ENCODE measurements around the gene IPO8.

Gene IPO8

GRCh38 chr12:30661210-30661609, 34.5 kb downstream of the IPO8 start:
- no peak overlapping the region for H3K27ac ChIP-seq
- no peak for DNase-seq (ENCODE audit: low spot score)
- TF ChIP-seq CTCF (conservative IDR thresholded peaks at IDR 0.05; ENCODE audit: low read depth) = no peak
- ChIA-PET POLR2A (ENCODE audit: low non-redundant PET) (no interaction called here), CTCF (no interaction called here)

GRCh38 chr12:30652034-30652696, 43.5 kb downstream of the IPO8 start:
- POLR2A ChIA-PET (ENCODE audit: low non-redundant PET) = no interaction called here
- CTCF ChIA-PET = interaction anchor here (0.7 kb wide), 1 partner anchor 167 kb away, joined by 9 read pairs; no protein-coding TSS in a partner anchor
- no peak for DNase-seq (ENCODE audit: low spot score)
- no peak for TF ChIP-seq CTCF (conservative IDR thresholded peaks at IDR 0.05; ENCODE audit: low read depth)
- H3K27ac ChIP-seq = no peak overlapping the region

DNA sequence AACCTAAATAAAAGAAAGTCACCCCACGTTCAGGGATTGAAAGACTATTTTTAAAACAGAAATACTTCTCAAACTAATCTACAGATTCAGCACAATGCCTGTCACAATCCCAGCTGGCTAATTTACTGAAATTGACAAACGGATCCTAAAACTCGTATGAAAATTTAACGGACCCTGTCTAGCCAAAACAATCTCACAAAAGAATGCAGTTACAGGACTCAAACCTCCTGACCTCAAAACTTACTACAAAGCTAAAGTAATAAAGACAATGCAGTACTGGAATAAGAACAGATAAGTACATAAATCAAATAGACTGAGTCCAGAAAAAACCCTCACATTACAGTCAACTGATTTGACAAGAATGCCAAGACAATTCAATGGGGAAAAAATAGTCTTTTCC, 48.8 kb downstream of the IPO8 start:
- no peak for DNase-seq (ENCODE audit: low spot score)
- H3K27ac ChIP-seq = no peak overlapping the region
- TF ChIP-seq CTCF (conservative IDR thresholded peaks at IDR 0.05; ENCODE audit: low read depth) = no peak
- POLR2A ChIA-PET (ENCODE audit: low non-redundant PET) = no interaction called here
- CTCF ChIA-PET = no interaction called here

- no peak for TF ChIP-seq CTCF (conservative IDR thresholded peaks at IDR 0.05; ENCODE audit: low read depth)
- POLR2A ChIA-PET (ENCODE audit: low non-redundant PET) = no interaction called here
- no peak for DNase-seq (ENCODE audit: low spot score)
- CTCF ChIA-PET = interaction anchor here (0.7 kb wide), 1 partner anchor 114 kb away, joined by 3 read pairs; no protein-coding TSS in a partner anchor
- no peak overlapping the region for H3K27ac ChIP-seq
These were observed 52.3 kb downstream of the IPO8 start for GRCh38 chr12:30643366-30643765.

DNA sequence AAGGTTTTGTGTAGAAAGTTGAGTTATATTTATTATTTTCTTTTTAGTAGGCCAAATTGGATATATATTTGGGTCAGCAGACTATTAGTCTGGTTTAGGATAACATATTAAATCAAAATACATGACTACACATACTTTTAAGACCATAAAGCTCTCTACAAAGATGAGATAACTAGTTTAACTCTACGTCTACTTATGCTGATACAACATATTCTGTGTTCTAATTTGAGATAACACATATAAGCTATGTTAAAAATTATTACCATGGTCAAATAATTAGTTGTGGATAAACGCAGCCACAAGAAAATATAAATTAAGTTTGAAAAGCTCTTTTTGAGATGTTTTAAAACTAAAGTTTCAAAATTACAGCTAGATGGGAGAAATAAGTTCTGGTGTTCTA, 55.3 kb downstream of the IPO8 start:
- H3K27ac ChIP-seq = no peak overlapping the region
- ChIA-PET POLR2A (ENCODE audit: low non-redundant PET) (no interaction called here), CTCF (no interaction called here)
- no peak for DNase-seq (ENCODE audit: low spot score)
- TF ChIP-seq CTCF (conservative IDR thresholded peaks at IDR 0.05; ENCODE audit: low read depth) = no peak

GRCh38 chr12:30635385-30635784, 60.3 kb downstream of the IPO8 start:
- CTCF ChIA-PET = no interaction called here
- no peak for DNase-seq (ENCODE audit: low spot score)
- no peak for TF ChIP-seq CTCF (conservative IDR thresholded peaks at IDR 0.05; ENCODE audit: low read depth)
- POLR2A ChIA-PET (ENCODE audit: low non-redundant PET) = no interaction called here
- H3K27ac ChIP-seq = no peak overlapping the region
